Stimulated activated CD8-positive, alpha-beta memory T cell treated with anti-CD3 and anti-CD28 coated beads, Interleukin-12 subunit alpha, Interleukin-12 subunit beta, amount 100 ng/mL, for 4 hours (primary cell): ENCODE results near the gene C1orf174.

Experiments
- DNase-seq: peaks from one replicate; pipeline ENCODE4 v3.0.0-alpha.2; 2020; ENCODE audit warnings: low read depth

Gene C1orf174

DNA sequence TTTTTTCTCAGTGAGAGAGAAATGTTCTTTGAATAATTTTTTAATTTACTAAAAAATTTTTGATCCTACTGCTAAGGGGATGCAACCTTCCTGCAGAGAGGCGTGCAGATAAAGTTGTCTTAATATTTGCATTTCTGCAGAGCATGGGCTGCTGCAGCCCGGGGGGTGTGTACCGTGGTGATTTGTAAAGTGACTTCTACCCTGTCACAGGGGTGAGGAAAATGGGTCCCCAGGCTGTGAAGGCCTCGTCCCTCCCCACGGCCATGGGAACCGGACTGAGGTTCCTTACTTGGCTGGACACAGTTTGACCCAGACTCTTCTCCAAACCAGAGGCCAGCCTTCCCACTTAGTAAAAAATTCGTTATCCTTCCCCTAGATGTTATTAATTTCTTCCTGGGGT is 9.5 kb upstream of the C1orf174 start:
- no peak for DNase-seq

- DNase-seq = no peak
Measured at GRCh38 chr1:3908886-3909517, 8.9 kb upstream of the C1orf174 start.

- no peak for DNase-seq
Measured at GRCh38 chr1:3907621-3908165, 7.6 kb upstream of the C1orf174 start.

DNA sequence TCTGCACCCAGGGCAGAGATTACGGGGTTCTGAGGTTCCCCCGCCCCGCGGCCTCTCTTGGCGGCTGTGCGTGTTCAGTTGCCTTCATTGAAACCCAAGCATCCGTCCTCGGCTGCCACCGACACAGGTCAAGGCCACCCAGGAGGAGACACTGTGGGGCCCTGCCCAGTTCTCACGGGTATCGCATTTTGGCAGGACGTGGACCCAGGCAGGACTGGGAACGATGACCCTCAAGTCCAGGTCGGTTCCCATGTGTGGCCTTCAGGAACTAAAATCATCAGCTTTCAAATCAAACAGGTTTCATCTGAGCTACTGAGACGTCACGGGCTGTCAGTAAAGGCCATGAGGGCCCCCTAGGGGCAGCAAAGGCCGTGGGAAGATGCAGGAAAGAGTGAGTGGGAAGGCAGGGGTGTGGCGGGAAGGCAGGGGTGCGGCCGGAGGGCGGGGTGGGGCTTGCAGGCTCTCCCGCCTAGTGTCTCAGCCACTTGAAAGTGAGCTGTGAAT is 7.0 kb upstream of the C1orf174 start:
- no peak for DNase-seq

GRCh38 chr1:3906672-3907020 is 6.6 kb upstream of the C1orf174 start:
- no peak for DNase-seq

DNA sequence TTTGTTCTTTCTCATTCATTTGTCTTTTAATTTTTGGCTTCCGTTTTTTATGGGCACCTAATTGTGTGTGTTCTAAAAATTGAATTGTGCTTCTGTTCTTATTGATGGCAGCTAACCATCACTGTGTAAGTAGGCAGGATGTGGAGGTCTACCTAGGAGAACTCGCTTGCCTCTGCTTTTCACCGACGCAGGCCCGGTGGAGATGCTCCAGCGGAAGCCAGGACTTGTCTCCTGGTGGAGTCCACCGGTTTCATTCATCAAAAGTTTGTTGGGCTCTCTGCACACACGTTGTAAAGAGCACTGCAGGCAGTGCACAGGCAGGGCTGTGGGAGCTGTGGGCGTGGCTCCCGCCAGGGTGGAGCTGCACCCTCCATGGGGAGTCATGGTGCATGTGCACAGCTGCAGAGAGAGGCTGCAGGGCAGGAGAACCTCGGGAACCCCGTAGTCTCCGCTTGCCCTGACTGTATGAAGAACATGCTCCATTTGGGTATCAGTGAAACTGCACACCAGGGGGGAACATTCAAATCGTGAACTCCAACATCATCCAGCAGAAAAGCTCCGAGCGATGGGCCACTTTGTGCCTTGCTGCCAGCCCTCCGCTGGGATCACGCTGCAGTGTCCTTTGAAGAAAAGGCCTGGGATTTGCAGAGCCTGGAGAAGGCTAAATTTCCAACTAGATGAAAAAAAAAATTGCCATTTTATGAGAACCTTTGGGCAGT is 6.0 kb upstream of the C1orf174 start:
- no peak for DNase-seq

GRCh38 chr1:3905266-3905952 is 5.3 kb upstream of the C1orf174 start:
- no peak for DNase-seq

GRCh38 chr1:3904843-3905185 is 4.7 kb upstream of the C1orf174 start:
- no peak for DNase-seq

DNA sequence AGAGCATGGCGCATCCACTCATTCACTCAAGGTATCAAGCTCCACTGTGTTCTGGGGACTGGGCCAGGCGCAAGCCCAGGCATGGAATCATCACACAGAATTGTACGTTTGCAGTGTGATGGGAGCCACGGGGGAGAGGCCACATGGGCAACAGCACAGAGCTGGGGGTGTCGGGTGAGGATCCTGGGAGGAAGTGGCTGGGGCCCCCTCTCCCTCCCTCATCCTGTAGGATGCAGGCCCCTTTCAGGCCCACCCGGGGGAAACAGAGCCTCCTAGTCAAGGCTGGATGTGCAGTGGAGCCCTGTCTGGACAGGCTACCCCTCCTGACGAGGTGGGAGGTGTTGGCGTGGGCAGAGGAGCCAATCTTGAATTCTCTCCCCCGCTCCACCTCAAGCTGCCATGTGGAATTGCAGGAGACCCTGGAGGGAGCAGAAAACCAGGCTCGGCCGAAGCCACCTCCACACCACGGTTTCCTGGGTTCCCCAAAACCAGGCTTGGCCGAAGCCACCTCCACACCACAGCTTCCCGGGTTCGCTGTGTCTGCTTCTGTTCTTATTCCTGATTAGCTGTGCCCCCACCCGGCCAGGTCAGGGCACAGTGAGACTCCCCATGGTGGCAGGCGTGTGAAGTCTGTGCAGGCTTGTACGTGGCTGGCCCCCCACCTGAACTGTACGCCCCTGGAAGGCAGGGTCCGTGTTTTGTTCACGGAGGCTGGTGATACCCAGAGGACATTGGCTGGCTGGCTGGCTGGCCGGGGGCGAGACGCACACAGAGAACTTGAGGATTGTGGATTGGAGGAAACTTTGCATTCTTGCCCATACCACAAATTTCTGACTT is 4.2 kb upstream of the C1orf174 start:
- no peak for DNase-seq

GRCh38 chr1:3903141-3904005 is 3.3 kb upstream of the C1orf174 start:
- no peak for DNase-seq

- no peak for DNase-seq
Measured at GRCh38 chr1:3902571-3903091, 2.6 kb upstream of the C1orf174 start.

- no peak for DNase-seq
Measured at GRCh38 chr1:3902111-3902511, 2.0 kb upstream of the C1orf174 start.

GRCh38 chr1:3900969-3901529 is 977 bp upstream of the C1orf174 start:
- DNase-seq = peak; percentile 72

GRCh38 chr1:3899754-3900149 is 320 bp downstream of the C1orf174 start:
- DNase-seq = no peak

DNA sequence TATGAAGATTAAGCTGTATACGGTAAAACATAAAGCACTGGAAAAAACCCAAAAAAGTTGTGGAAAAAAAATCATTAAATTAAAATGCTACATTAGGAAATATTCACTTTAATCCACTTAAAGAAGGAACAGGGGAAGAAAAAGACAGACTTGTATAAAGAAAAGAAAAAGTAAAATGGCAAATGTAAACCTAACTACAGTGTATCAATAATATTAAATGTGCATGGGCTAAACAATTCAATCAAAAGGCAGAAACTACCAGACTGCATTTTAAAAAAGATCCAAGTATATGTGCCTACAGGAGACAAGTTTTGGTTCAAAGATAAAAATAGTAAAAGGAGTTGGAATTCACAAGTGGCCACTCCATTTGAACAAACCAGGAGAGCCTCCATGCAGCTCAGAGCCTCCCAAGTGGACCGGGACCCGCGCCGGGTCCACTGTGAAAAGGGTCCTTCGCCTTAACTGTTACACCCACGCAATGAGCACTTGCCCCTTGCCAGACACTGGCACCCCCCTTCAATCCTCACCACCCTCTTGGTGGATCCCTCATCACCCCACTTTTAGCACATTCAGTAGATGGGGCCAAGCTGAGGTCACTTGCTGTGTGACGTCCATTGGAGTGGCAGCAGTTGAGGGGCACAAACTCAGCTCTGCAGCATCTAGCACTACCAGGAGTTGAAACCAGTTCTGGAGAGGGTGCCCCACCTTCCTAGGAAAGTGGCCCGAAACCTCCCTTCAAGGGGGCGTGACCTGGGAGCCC is 898 bp downstream of the C1orf174 start:
- DNase-seq = no peak

- no peak for DNase-seq
Measured at GRCh38 chr1:3898475-3898735, 1.7 kb downstream of the C1orf174 start.

DNA sequence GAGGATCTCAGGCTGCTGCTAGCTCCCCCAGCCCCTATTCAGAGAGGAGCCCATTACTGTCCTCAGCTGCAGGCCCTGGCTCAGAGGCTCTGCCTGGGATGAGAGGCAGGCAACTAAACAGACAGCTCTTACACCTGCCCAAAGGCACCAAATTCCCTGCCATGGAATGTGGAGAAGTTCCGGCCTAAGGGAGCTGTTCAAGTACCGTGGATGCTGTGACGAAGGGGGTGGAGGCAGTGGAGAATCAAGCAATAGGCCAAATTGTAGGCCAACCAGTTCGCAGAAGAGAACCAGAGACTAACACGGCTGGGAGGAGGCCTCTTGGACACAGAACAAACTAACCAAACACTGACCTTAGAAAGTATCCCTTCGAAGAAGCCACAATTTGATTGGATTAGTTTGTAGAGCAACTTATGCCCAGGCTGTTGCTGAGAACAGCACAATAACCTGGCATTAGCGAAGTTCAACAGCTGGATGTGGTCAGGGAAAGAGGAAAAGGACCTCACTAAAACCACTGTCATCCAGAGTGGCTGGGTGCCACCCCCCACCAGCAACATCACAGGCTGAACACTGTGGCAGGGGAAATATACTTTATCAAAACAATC is 3.6 kb downstream of the C1orf174 start:
- DNase-seq = no peak

- DNase-seq = no peak
Measured at GRCh38 chr1:3895951-3896325, 4.1 kb downstream of the C1orf174 start.

DNA sequence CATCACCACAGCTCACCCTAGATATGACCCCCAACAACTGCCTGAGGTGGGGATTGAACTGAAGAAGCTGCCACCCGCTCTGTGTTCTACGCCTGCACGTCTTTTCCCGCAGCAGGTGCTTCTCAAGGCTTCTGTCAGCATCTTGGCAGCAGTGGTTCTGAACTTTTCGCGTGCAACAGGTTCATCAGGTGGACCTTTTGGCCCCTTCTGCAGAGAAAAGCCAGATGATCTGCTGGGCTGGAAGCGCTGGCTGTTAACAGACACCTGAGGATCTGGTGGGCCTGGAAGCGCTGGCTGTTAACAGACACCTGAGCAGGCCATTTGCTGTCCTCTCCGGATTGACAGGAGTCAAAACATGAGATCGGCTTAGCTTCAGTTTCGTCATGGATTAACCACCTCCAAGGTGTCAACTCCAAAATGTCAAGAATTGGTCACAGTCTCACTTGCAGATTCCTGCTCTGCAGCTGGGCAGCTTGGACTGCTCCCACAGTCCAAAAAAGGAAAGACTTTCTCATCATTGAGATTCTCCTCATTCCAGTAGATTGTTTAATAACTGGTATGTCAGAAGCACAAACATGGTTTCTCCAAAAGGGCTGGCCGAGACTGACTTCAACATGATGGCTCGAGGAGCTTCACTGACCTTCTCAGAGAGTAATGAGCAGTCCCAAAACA is 4.7 kb downstream of the C1orf174 start:
- DNase-seq = no peak
